Progenitor cell of endocrine pancreas (in vitro differentiated cells): Measurements from ENCODE around the gene ENTREP1. TPM values are rescaled to one million over a fixed set of nuclear protein-coding genes. Genes with fewer than 3 reads are reported as not detected.
"Not testable (repeated sequence)": the region's sequence is repeated elsewhere in the genome, so short reads cannot be mapped to it uniquely, and the experiment has no call there.

Experiments used
- DNase-seq: peaks from one replicate; pipeline ENCODE4 v3.0.0; 2021; ENCODE audit warnings: low spot score; ENCODE audit not compliant: unreplicated experiment
- H3K27ac Mint-ChIP-seq: 2 replicates; pipeline ENCODE4 v1.8.0; 2021; ENCODE audit warnings: mild to moderate bottlenecking, moderate library complexity, mixed read lengths
- H3K27me3 Mint-ChIP-seq: 2 replicates; pipeline ENCODE4 v1.8.0; 2021; ENCODE audit warnings: mixed read lengths
- H3K36me3 Mint-ChIP-seq: 2 replicates; pipeline ENCODE4 v1.8.0; 2022; ENCODE audit warnings: mixed read lengths; ENCODE audit not compliant: insufficient read depth
- H3K4me1 Mint-ChIP-seq: 2 replicates; pipeline ENCODE4 v1.8.0; 2021; ENCODE audit warnings: low read depth, mixed read lengths
- H3K4me3 Mint-ChIP-seq: 2 replicates; pipeline ENCODE4 v1.8.0; 2021; ENCODE audit warnings: low read depth, mild to moderate bottlenecking, moderate library complexity, mixed read lengths
- H3K9me3 Mint-ChIP-seq: 2 replicates; pipeline ENCODE4 v1.8.0; 2021; ENCODE audit warnings: low read depth, mixed read lengths
- CTCF ChIP-seq: fragments of 200-600 bp; sonication (generic); IDR thresholded peaks from one replicate; pipeline ENCODE4 v1.5.0; 2021; ENCODE audit warnings: antibody characterized with exemption, mild to moderate bottlenecking; ENCODE audit not compliant: unreplicated experiment
- total RNA-seq: library from RNA; stranded (reverse); gene quantifications from 2 replicates; pipeline ENCODE4 v1.2.1, GENCODE V29; 2021

The ENTREP1 gene
- total RNA-seq, 1 donor from 2014 or later, result 3.6 TPM

- Mint-ChIP-seq H3K9me3 (peaks cover 6% of the 10 kb centered on the region), H3K36me3 (no peaks in the 10 kb centered on the region), H3K4me3 (no peak overlapping the region), H3K4me1 (no peaks in the 10 kb centered on the region), H3K27me3 (no peaks in the 10 kb centered on the region), H3K27ac (no peak overlapping the region)
- TF ChIP-seq CTCF, result no peak
- no peak for DNase-seq
Observed at GRCh38 chr9:69397384-69398214, 72.6 kb downstream of the ENTREP1 start.

- DNase-seq, result no peak
- Mint-ChIP-seq H3K9me3 (peaks cover 6% of the 10 kb centered on the region), H3K4me1 (no peaks in the 10 kb centered on the region), H3K4me3 (no peak overlapping the region), H3K36me3 (no peaks in the 10 kb centered on the region), H3K27me3 (peaks cover 12% of the 10 kb centered on the region), H3K27ac (no peak overlapping the region)
- TF ChIP-seq CTCF, result no peak
Observed at GRCh38 chr9:69400470-69400869, 75.5 kb downstream of the ENTREP1 start.

GRCh38 chr9:69409936-69410335, 84.9 kb downstream of the ENTREP1 start:
- not testable (repeated sequence) for H3K27ac Mint-ChIP-seq, H3K4me3 Mint-ChIP-seq, H3K9me3 Mint-ChIP-seq, H3K4me1 Mint-ChIP-seq, DNase-seq, H3K36me3 Mint-ChIP-seq
- H3K27me3 Mint-ChIP-seq, result peaks cover 35% of the 10 kb centered on the region

GRCh38 chr9:69411246-69411645, 86.2 kb downstream of the ENTREP1 start:
- no peak for TF ChIP-seq CTCF
- peaks cover 35% of the 10 kb centered on the region for H3K27me3 Mint-ChIP-seq
- no peaks in the 10 kb centered on the region for H3K36me3 Mint-ChIP-seq
- no peak for DNase-seq
- no peak overlapping the region for H3K27ac Mint-ChIP-seq
- no peaks in the 10 kb centered on the region for H3K9me3 Mint-ChIP-seq
- H3K4me3 Mint-ChIP-seq, result no peak overlapping the region
- peaks cover 2% of the 10 kb centered on the region for H3K4me1 Mint-ChIP-seq

- no peak overlapping the region for H3K4me3 Mint-ChIP-seq
- no peak for TF ChIP-seq CTCF
- no peak overlapping the region for H3K27ac Mint-ChIP-seq
- H3K36me3 Mint-ChIP-seq, result no peaks in the 10 kb centered on the region
- H3K27me3 Mint-ChIP-seq, result peaks cover 35% of the 10 kb centered on the region
- no peaks in the 10 kb centered on the region for H3K9me3 Mint-ChIP-seq
- peaks cover 2% of the 10 kb centered on the region for H3K4me1 Mint-ChIP-seq
- no peak for DNase-seq
Observed at GRCh38 chr9:69411931-69412740, 87.1 kb downstream of the ENTREP1 start.
